Measurements from ENCODE around the gene CDCP2.
"Not testable (repeated sequence)": the region's sequence is repeated elsewhere in the genome, so short reads cannot be mapped to it uniquely, and the experiment has no call there.

Gene CDCP2

DNA sequence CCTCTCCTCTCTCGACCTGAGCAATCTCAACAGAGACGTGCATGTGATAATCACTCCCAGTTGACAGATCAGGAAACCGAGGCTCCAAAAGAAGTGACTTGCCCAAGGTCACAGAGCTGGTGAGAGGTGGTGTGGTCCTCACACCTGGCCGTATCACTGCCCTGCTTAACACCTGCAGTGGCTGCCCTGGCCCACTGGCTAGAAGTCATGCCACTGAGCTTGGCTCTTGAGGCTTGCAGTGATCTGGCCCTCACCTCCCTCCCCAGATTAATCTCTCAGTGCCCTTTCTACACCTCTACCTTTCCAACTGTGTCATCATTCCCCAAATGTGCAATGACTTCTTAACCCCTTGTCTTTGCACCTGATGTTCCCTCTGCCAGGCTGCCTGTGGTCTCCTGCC lies 38.8 kb downstream of the CDCP2 start:
- DNase-seq, result no peak

- DNase-seq, result no peak
These were observed 40.0 kb downstream of the CDCP2 start for GRCh38 chr1:54112705-54113368.

GRCh38 chr1:54112027-54112426 lies 40.8 kb downstream of the CDCP2 start:
- DNase-seq, result no peak

GRCh38 chr1:54111624-54112023 lies 41.2 kb downstream of the CDCP2 start:
- DNase-seq, result no peak

DNA sequence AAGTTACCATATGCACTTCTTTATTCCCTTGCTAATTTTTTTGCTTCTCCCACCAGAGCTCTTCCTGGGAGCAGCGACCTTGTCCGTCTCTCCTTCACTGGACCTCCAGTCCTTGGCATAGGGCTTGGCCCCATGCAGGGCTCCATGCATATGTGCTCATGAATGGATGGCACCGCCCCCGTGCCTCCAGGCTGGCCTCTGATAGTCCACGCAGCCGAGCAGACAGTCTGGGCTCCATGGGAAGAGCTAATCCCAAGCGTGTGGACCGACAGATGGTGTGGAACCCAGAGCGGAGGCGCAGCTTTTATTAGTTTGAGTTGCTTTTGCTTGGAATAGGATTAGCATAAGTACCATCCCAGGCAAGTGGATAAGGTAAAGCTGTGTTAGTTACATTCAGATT lies 41.8 kb downstream of the CDCP2 start:
- peak; percentile 11 for DNase-seq

- DNase-seq, result no peak
These were observed 43.4 kb downstream of the CDCP2 start for GRCh38 chr1:54109129-54110090.

GRCh38 chr1:54108156-54108555 lies 44.6 kb downstream of the CDCP2 start:
- DNase-seq, result no peak

DNA sequence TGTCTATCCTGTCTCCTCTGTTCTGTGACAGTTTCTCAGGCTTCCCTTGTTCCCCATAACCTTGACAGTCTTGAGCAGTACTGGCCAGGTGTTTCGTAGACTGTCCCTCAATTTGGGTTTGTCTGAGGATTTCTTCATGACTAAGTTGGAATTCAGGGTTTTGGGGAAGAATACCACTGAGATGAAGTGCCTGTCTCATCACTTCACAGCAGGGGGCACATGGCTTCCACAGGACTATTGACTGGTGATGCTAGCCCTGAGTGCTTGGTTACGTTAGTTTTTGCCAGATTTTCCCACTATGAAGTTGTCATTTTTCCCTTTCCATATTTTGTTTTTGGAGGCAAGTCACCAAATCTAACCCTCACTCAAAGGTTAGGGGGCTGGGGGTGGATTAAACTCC lies 45.7 kb downstream of the CDCP2 start:
- DNase-seq, result no peak

DNA sequence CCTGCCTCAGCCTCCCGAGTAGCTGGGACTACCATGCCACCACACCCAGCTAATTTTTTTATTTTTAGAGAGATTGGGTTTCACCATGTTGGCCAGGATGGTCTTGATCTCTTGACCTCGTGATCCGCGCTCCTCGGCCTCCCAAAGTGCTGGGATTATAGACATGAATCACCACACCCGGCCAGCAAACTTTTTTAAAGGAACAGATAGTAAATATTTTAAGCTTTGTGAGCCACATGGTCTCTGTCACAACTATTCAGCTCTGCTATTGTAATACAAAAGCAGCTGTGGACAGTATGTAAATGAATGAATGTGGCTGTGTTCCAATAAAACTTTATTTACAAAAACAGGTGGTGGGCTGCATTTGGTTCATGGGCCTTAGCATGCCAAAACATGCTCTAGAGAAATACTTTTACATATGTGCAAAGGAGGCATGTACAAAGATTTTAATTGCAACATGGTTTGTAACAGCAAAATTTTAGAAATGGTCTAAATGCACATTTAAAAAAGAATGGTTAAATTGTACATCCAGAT lies 47.0 kb downstream of the CDCP2 start:
- no peak for DNase-seq

DNA sequence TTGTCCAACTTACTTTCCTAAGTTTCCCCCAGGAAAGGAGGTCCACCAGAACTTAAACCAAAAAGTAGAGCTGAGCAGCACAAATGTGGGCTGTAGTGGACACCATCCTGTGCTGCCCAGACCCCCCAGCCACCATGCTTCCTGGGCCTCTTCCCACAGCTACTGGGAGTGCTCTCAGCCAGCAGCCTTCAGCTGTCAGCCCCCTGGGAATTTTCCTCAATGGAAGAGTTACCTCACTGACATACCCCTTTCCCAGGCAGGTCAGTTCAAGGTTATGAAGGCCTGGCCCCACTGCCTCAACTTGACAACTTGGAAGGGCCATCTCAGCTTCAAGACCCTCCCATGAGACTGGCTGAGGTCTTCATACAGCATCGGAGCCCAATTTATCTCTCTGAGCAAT lies 47.7 kb downstream of the CDCP2 start:
- no peak for DNase-seq

GRCh38 chr1:54104613-54105012 lies 48.2 kb downstream of the CDCP2 start:
- not testable (repeated sequence) for DNase-seq

DNA sequence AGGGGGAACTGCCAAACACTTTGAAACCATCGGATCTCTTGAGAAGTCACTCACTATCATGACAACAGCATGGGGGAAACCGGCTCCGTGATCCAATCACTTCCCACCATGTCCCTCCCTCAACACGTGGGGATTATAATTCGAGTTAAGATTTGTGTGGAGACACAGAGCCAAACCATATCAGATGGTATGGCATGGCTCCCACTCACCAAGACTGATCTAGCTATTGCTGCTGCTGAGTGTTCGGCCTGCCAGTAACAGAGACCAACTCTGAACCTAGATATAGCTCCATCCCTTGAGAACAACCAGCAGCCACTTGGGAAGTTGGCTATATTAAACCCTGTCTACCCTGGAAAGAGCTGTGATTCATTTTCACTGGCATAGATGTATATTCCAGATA lies 49.4 kb downstream of the CDCP2 start:
- DNase-seq, result no peak

DNA sequence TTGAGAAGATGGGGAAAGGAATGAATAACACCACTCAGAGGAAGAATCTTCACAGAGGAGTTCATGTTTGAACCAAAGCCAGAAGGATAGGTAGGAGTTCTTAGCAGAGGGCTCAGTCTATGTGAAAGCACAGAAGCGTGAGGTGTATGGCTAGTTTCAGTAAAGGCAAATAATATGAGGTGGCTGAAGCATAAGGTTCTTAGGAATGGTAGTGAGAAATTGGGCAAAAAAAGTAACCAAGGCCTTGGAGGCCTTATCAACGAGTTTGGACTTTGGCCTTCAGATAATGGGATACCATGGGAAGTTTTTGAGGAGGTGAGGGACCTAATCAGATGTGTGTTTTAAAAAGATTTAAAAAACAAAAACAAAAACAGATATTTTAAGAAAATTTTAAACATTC lies 52.3 kb downstream of the CDCP2 start:
- no peak for DNase-seq

DNA sequence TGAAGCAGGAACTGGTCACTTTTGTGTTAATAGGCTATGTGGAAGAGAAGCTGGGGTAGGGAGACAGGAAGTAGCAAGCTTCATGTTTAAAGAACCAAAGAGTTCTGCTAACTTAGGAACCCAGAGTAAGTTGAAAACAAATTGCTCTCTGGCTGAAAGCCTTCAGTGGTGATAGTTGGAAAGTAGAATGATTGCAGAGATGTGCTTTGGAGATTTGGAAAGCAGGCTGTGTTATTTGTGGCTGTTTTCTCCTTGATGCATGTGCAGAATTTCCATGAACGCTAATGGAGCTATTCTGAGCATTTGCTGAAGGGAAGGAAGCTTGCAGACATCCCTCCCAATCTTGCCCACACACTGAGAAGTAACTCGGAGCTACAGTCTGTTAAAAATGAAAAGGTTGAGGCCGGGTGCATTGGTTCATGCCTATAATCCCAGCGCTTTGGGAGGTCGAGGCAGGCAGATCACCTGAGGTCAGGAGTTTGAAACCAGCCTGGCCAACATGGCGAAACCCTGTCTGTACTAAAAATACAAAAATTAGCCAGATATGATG lies 53.7 kb downstream of the CDCP2 start:
- no peak for DNase-seq

GRCh38 chr1:54096877-54097240 lies 55.9 kb downstream of the CDCP2 start:
- DNase-seq, result no peak

- DNase-seq, result no peak
These were observed 56.4 kb downstream of the CDCP2 start for GRCh38 chr1:54096227-54096876.

DNA sequence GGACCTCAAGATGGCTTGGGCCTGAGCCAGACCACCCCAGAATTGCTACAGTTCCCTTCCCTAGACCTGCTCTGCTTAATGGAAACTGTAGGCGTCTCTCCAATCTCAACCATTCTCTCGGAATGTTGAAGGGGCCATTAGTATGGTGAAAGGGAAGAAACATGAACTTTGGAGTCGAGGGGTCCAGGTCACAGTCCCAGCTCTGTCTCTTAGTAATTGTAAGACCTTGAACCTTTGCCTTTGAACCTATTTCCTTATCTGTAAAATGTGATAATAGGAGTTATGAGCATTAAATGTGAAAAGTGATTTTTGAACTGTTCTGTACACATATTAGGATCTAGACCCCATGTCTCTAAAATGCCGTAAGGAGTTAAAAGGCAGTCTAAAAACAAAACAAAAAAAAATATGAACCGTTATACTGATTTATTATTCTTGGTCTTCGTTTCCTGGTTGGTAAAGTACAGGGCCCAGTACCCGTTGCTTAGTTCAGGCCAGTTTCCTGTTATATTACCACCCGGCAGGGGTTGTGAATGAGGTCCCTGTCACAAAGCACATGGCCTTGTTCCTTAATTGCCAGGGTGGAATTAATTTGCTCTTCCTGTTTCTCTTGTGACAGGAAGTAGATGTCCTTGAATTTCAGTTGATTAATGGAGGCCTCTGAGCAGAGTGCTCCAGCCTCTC lies 57.1 kb downstream of the CDCP2 start:
- DNase-seq, result no peak

- not testable (repeated sequence) for DNase-seq
These were observed 58.1 kb downstream of the CDCP2 start for GRCh38 chr1:54094730-54095105.

- DNase-seq, result no peak
These were observed 58.6 kb downstream of the CDCP2 start for GRCh38 chr1:54094001-54094729.

- no peak for DNase-seq
These were observed 61.1 kb downstream of the CDCP2 start for GRCh38 chr1:54091666-54092065.

- no peak for DNase-seq
These were observed 64.4 kb downstream of the CDCP2 start for GRCh38 chr1:54088385-54088784.

- no peak for DNase-seq
These were observed 66.0 kb downstream of the CDCP2 start for GRCh38 chr1:54086754-54087153.

All from NCI-H2171 (cell line).